ENCODE data around the gene ODAD4. TPM values are rescaled to one million over a fixed set of nuclear protein-coding genes. Genes with fewer than 3 reads are reported as not detected.

The ODAD4 gene
- total RNA-seq, 6 experiments from 2014 or later: 0.12 to 0.13 (median 0.12) TPM; not detected in 3

- Histone ChIP-seq H3K36me3 (peaks cover 0 to 5% (median 3%) of the 10 kb centered on the region in 4 donors), H3K9me3 (no peaks in the 10 kb centered on the region), H3K4me3 (peak overlapping the region; percentile 75 to 95 (median 78)), H3K27me3 (no peaks in the 10 kb centered on the region), H3K27ac (peak overlapping the region; percentile 74 to 88 (median 81)), H3K4me1 (peaks cover 0 to 14% (median 3%) of the 10 kb centered on the region in 4 donors)
- TF ChIP-seq POLR2A (IDR thresholded peaks at IDR 0.05): no peak
- no peak for TF ChIP-seq CTCF (IDR thresholded peaks at IDR 0.05)
- 2% methylated on average over 14 of the region's 18 CpGs for WGBS (ENCODE audit: insufficient coverage, low coverage, low lambda C conversion rate, missing lambda C conversion rate)
- intact Hi-C loops (cut with DNase I): loop anchor here (10.0 kb wide), 1 partner anchor 59 kb away; the partner anchor contains the start of gene NKIRAS2 (in 2 of the 2)
- ATAC-seq: peak; percentile 75 to 81 (median 78)
- peak; percentile 85 to 92 (median 89) for DNase-seq
Measured at GRCh38 chr17:41965694-41966462, 35.5 kb downstream of the ODAD4 start.

GRCh38 chr17:41966463-41967140, 36.2 kb downstream of the ODAD4 start, which contains the start of gene CNP:
Gene CNP (plus strand): TSS chr17:41966795. CDS start chr17:41966885, 90 bp downstream.
- 0% methylated on average over 5 of the region's 71 CpGs for WGBS (ENCODE audit: insufficient coverage, low coverage, low lambda C conversion rate, missing lambda C conversion rate)
- peaks cover 0 to 14% (median 3%) of the 10 kb centered on the region in 4 donors for H3K4me1 ChIP-seq
- H3K9me3 ChIP-seq: no peaks in the 10 kb centered on the region
- peak within 1 kb of the TSS; percentile 74 to 88 (median 81) for H3K27ac ChIP-seq
- intact Hi-C loops (cut with DNase I): loop anchor here (10.0 kb wide), 1 partner anchor 58 kb away; the partner anchor contains the start of gene NKIRAS2 (in 2 of the 2)
- DNase-seq (peak; percentile 94), ATAC-seq (peak; percentile 86 to 90 (median 88))
- peak within 1 kb of the TSS; percentile 75 to 95 (median 78) for H3K4me3 ChIP-seq
- H3K36me3 ChIP-seq: peaks cover 0 to 5% (median 3%) of the 10 kb centered on the region in 4 donors
- TF ChIP-seq POLR2A (IDR thresholded peaks at IDR 0.05): peak; percentile 91
- TF ChIP-seq CTCF (IDR thresholded peaks at IDR 0.05): no peak
- no peaks in the 10 kb centered on the region for H3K27me3 ChIP-seq

- no peaks in the 10 kb centered on the region for H3K9me3 ChIP-seq
- peak overlapping the region; percentile 75 to 95 (median 78) for H3K4me3 ChIP-seq
- TF ChIP-seq CTCF (IDR thresholded peaks at IDR 0.05) (no peak), POLR2A (IDR thresholded peaks at IDR 0.05) (no peak)
- DNase-seq (peak in 2 of 3 donors; percentile 35 to 55), ATAC-seq (peak; percentile 0 to 5 (median 2))
- H3K27ac ChIP-seq: peak overlapping the region; percentile 61 to 81 (median 74)
- peaks cover 0 to 19% (median 4%) of the 10 kb centered on the region in 4 donors for H3K4me1 ChIP-seq
- WGBS (ENCODE audit: insufficient coverage, low coverage, low lambda C conversion rate, missing lambda C conversion rate): 0% methylated on average over 3 of the region's 39 CpGs
- intact Hi-C loops (cut with DNase I): loop anchor here (10.0 kb wide), 1 partner anchor 57 kb away; the partner anchor contains the start of gene NKIRAS2 (in 2 of the 2)
- peaks cover 0 to 12% (median 6%) of the 10 kb centered on the region in 4 donors for H3K36me3 ChIP-seq
- H3K27me3 ChIP-seq: no peaks in the 10 kb centered on the region
Measured at GRCh38 chr17:41967141-41967920, 36.9 kb downstream of the ODAD4 start.
